H9 (cell line): Measurements from ENCODE around the gene GTF2H2C_2.
"Not testable (repeated sequence)": the region's sequence is repeated elsewhere in the genome, so short reads cannot be mapped to it uniquely, and the experiment has no call there.

Experiments used
- DNase-seq: peaks from one replicate; pipeline ENCODE4 v3.0.0-alpha.2; 2017
- H2AFZ ChIP-seq: one replicate; pipeline ENCODE4 v1.6.1; 2013; ENCODE audit warnings: mild to moderate bottlenecking, low read length, control low read depth, moderate library complexity
- H2AK5ac ChIP-seq: 2 replicates; pipeline ENCODE4 v1.6.1; 2013; ENCODE audit warnings: low read length, control low read depth, mixed read lengths; ENCODE audit not compliant: insufficient read length
- H2BK120ac ChIP-seq: one replicate; pipeline ENCODE4 v1.6.1; 2013; ENCODE audit warnings: low read depth, mild to moderate bottlenecking, low read length, control low read depth, inconsistent platforms; ENCODE audit not compliant: poor library complexity, severe bottlenecking
- H2BK12ac ChIP-seq: 2 replicates; pipeline ENCODE4 v1.6.1; 2013; ENCODE audit warnings: low read length, control low read depth, mixed read lengths, low read depth; ENCODE audit not compliant: insufficient read length
- H2BK15ac ChIP-seq: 2 replicates; pipeline ENCODE4 v1.6.1; 2013; ENCODE audit warnings: low read depth, low read length, control low read depth
- H2BK20ac ChIP-seq: one replicate; pipeline ENCODE4 v1.6.1; 2013; ENCODE audit warnings: low read depth, mild to moderate bottlenecking, low read length, control low read depth, inconsistent platforms; ENCODE audit not compliant: poor library complexity, severe bottlenecking
- H2BK5ac ChIP-seq: 2 replicates; pipeline ENCODE4 v1.6.1; 2013; ENCODE audit warnings: low read length, control low read depth, mixed read lengths; ENCODE audit not compliant: insufficient read length
- H3K14ac ChIP-seq: 2 replicates; pipeline ENCODE4 v1.6.1; 2013; ENCODE audit warnings: low read length, control low read depth; ENCODE audit not compliant: insufficient read depth
- H3K18ac ChIP-seq: 2 replicates; pipeline ENCODE4 v1.6.1; 2013; ENCODE audit warnings: low read depth, mild to moderate bottlenecking, mixed read lengths, low read length, control low read depth; ENCODE audit not compliant: insufficient read length
- H3K23ac ChIP-seq: 2 replicates; pipeline ENCODE4 v1.6.1; 2013; ENCODE audit warnings: low read length, control low read depth, mixed read lengths, low read depth; ENCODE audit not compliant: insufficient read length
- H3K23me2 ChIP-seq: 2 replicates; pipeline ENCODE4 v1.6.1; 2013; ENCODE audit warnings: low read depth, mild to moderate bottlenecking, mixed read lengths, low read length, control low read depth; ENCODE audit not compliant: insufficient read length, poor library complexity, severe bottlenecking
- H3K27ac ChIP-seq: 2 replicates; pipeline ENCODE4 v1.5.1; 2013; ENCODE audit warnings: low read length, control low read depth, mixed read lengths, low read depth; ENCODE audit not compliant: insufficient read length
- H3K27me3 ChIP-seq: 2 replicates; pipeline ENCODE4 v1.6.1; 2013; ENCODE audit warnings: low read length, control low read depth, inconsistent platforms; ENCODE audit not compliant: insufficient read depth
- H3K4ac ChIP-seq: 2 replicates; pipeline ENCODE4 v1.6.1; 2013; ENCODE audit warnings: low read depth, mild to moderate bottlenecking, control low read depth, inconsistent platforms, low read length, moderate library complexity
- H3K4me1 ChIP-seq: 2 replicates; pipeline ENCODE4 v1.6.1; 2013; ENCODE audit warnings: low read length, control low read depth, inconsistent platforms; ENCODE audit not compliant: insufficient read depth
- H3K4me2 ChIP-seq: 2 replicates; pipeline ENCODE4 v1.6.1; 2013; ENCODE audit warnings: low read length, control low read depth, mixed read lengths; ENCODE audit not compliant: insufficient read length, insufficient read depth
- H3K56ac ChIP-seq: 2 replicates; pipeline ENCODE4 v1.6.1; 2013; ENCODE audit warnings: low read depth, mild to moderate bottlenecking, mixed read lengths, low read length, control low read depth; ENCODE audit not compliant: insufficient read length
- H3K79me1 ChIP-seq: 2 replicates; pipeline ENCODE4 v1.6.1; 2013; ENCODE audit warnings: low read depth, mild to moderate bottlenecking, moderate library complexity, low read length, control low read depth, inconsistent platforms; ENCODE audit not compliant: insufficient read depth, poor library complexity, severe bottlenecking
- H3K79me2 ChIP-seq: 2 replicates; pipeline ENCODE4 v1.6.1; 2013; ENCODE audit warnings: low read length, control low read depth, inconsistent platforms; ENCODE audit not compliant: insufficient read depth
- H3K9ac ChIP-seq: 2 replicates; pipeline ENCODE4 v1.6.1; 2013; ENCODE audit warnings: low read length, control low read depth, mixed read lengths; ENCODE audit not compliant: insufficient read length; ENCODE audit errors: extremely low read depth
- H3K9me3 ChIP-seq: one replicate; pipeline ENCODE4 v1.6.1; 2013; ENCODE audit warnings: low read depth, low read length, inconsistent platforms; ENCODE audit not compliant: control insufficient read depth
- H3T11ph ChIP-seq: one replicate; pipeline ENCODE4 v1.6.1; 2013; ENCODE audit warnings: mild to moderate bottlenecking, low read length, control low read depth, inconsistent platforms
- H4K20me1 ChIP-seq: one replicate; pipeline ENCODE4 v1.6.1; 2013; ENCODE audit not compliant: control insufficient read depth, insufficient read length, insufficient read depth
- H4K5ac ChIP-seq: 2 replicates; pipeline ENCODE4 v1.6.1; 2013; ENCODE audit warnings: low read depth, mild to moderate bottlenecking, mixed read lengths, low read length, control low read depth; ENCODE audit not compliant: insufficient read length
- H4K8ac ChIP-seq: replicated peaks from 2 replicates; pipeline ENCODE4 v1.6.1; 2013; ENCODE audit warnings: low read length, control low read depth, mixed read lengths, low read depth; ENCODE audit not compliant: insufficient read length
- H4K91ac ChIP-seq: 2 replicates; pipeline ENCODE4 v1.6.1; 2013; ENCODE audit warnings: low read depth, mild to moderate bottlenecking, moderate library complexity, mixed read lengths, low read length, control low read depth; ENCODE audit not compliant: insufficient read length
- H3K27ac Mint-ChIP-seq, 3 experiments: 2 replicates in 2 of 3; 3 replicates in 1 of 3; pipeline ENCODE4 v1.8.0; 2020 to 2021; ENCODE audit warnings: mixed read lengths in 3 of 3, mild to moderate bottlenecking in 1 of 3, moderate library complexity in 1 of 3
- H3K27me3 Mint-ChIP-seq: 2 replicates; pipeline ENCODE4 v1.8.0; 2021; ENCODE audit warnings: low read depth, mild to moderate bottlenecking, moderate library complexity, mixed read lengths
- H3K36me3 Mint-ChIP-seq, 3 experiments: 2 replicates in 2 of 3; 3 replicates in 1 of 3; pipeline ENCODE4 v1.8.0; 2020 to 2021; ENCODE audit warnings: low read depth in 3 of 3, mixed read lengths in 3 of 3; ENCODE audit not compliant: insufficient read depth in 1 of 3
- H3K4me1 Mint-ChIP-seq, 2 experiments: 2 replicates each; pipeline ENCODE4 v1.8.0; 2020; ENCODE audit warnings: mixed read lengths in 2 of 2
- H3K4me3 Mint-ChIP-seq, 2 experiments: 2 replicates in 1 of 2; 3 replicates in 1 of 2; pipeline ENCODE4 v1.8.0; 2020 to 2021; ENCODE audit warnings: mild to moderate bottlenecking in 2 of 2, mixed read lengths in 2 of 2, moderate library complexity in 1 of 2
- H3K9me3 Mint-ChIP-seq, 2 experiments: 2 replicates in 1 of 2; 3 replicates in 1 of 2; pipeline ENCODE4 v1.8.0; 2020; ENCODE audit warnings: mild to moderate bottlenecking in 2 of 2, mixed read lengths in 2 of 2, moderate library complexity in 1 of 2
- WGBS: extraction: QIAGEN DNeasy Blood & Tissue Kit; methylation state at CpG from one replicate; pipeline ENCODE4 v1.1.7; 2013; ENCODE audit warnings: missing lambda C conversion rate, low lambda C conversion rate, mixed read lengths; ENCODE audit not compliant: insufficient read length; ENCODE audit errors: extremely low coverage; 5-methylcytosine and 5-hydroxymethylcytosine counted together

GTF2H2C_2 gene

GRCh38 chr5:70421322-70421721, 6.2 kb downstream of the GTF2H2C_2 start:
- not testable (repeated sequence) for H3K9ac ChIP-seq, H3K4ac ChIP-seq, H2AK5ac ChIP-seq, H2BK12ac ChIP-seq, H3K79me1 ChIP-seq, H2BK5ac ChIP-seq, H4K8ac ChIP-seq, H2BK15ac ChIP-seq, H3K14ac ChIP-seq, H3K36me3 Mint-ChIP-seq, H3K23ac ChIP-seq, H3K27me3 Mint-ChIP-seq, H2AFZ ChIP-seq, H4K5ac ChIP-seq, H3K4me3 Mint-ChIP-seq, H3K4me1 Mint-ChIP-seq, H3K23me2 ChIP-seq, H2BK120ac ChIP-seq, H3T11ph ChIP-seq, H3K4me1 ChIP-seq, H3K4me2 ChIP-seq, H3K9me3 ChIP-seq, H3K27ac Mint-ChIP-seq, H2BK20ac ChIP-seq, H3K56ac ChIP-seq, H3K79me2 ChIP-seq, H3K9me3 Mint-ChIP-seq, DNase-seq, H3K27me3 ChIP-seq, H4K91ac ChIP-seq, H4K20me1 ChIP-seq, H3K18ac ChIP-seq, H3K27ac ChIP-seq
- no CpG with 5 or more reads among the region's 1 CpG for WGBS

GRCh38 chr5:70423215-70423614, 8.0 kb downstream of the GTF2H2C_2 start:
- not testable (repeated sequence) for H3K27me3 ChIP-seq, H3K9ac ChIP-seq, DNase-seq, H4K8ac ChIP-seq, H2BK120ac ChIP-seq, H3K27ac ChIP-seq, H3K27ac Mint-ChIP-seq, H3T11ph ChIP-seq, H3K18ac ChIP-seq, H4K5ac ChIP-seq, H3K9me3 ChIP-seq, H3K56ac ChIP-seq, H3K4me3 Mint-ChIP-seq, H3K9me3 Mint-ChIP-seq, H3K79me1 ChIP-seq, H2BK20ac ChIP-seq, H3K4me2 ChIP-seq, H3K14ac ChIP-seq, H3K23ac ChIP-seq, H3K4me1 Mint-ChIP-seq, H3K23me2 ChIP-seq, H3K79me2 ChIP-seq, H4K91ac ChIP-seq, H2AK5ac ChIP-seq, H4K20me1 ChIP-seq, H2BK5ac ChIP-seq, H2AFZ ChIP-seq, H2BK15ac ChIP-seq, H3K4ac ChIP-seq, H3K4me1 ChIP-seq, H2BK12ac ChIP-seq, H3K36me3 Mint-ChIP-seq, H3K27me3 Mint-ChIP-seq
- WGBS, result no CpG with 5 or more reads among the region's 3 CpGs
